Smooth muscle cell (in vitro differentiated cells): ENCODE measurements around the gene PAQR5. TPM values are rescaled to one million over a fixed set of nuclear protein-coding genes. Genes with fewer than 3 reads are reported as not detected.

Source experiments
- DNase-seq: peaks from one replicate; lab custom pipeline; 2025; ENCODE audit not compliant: unreplicated experiment; lab: John Stamatoyannopoulos, UW
- H2AFZ ChIP-seq: fragments of 200-600 bp; sonication (generic); 2 replicates; pipeline ENCODE4 v1.6.0; 2016; ENCODE audit warnings: antibody characterized with exemption, low read depth, mild to moderate bottlenecking
- H3F3A ChIP-seq: fragments of 200-600 bp; sonication (generic); 2 replicates; pipeline ENCODE4 v1.6.0; 2017; ENCODE audit warnings: antibody characterized with exemption, low read depth
- H3K27ac ChIP-seq: fragments of 200-600 bp; sonication (generic); 2 replicates; pipeline ENCODE4 v1.5.1; 2016; ENCODE audit warnings: low read depth, mild to moderate bottlenecking
- H3K27me3 ChIP-seq: fragments of 200-600 bp; sonication (generic); 2 replicates; pipeline ENCODE4 v1.6.1; 2016; ENCODE audit warnings: low read depth, mild to moderate bottlenecking
- H3K36me3 ChIP-seq: fragments of 200-600 bp; sonication (generic); 2 replicates; pipeline ENCODE4 v1.5.1; 2016; ENCODE audit warnings: low read depth
- H3K4me1 ChIP-seq: fragments of 200-600 bp; sonication (generic); 2 replicates; pipeline ENCODE4 v1.5.1; 2016; ENCODE audit warnings: low read depth
- H3K4me2 ChIP-seq: fragments of 200-600 bp; sonication (generic); 2 replicates; pipeline ENCODE4 v1.6.0; 2016; ENCODE audit warnings: mild to moderate bottlenecking
- H3K4me3 ChIP-seq: fragments of 200-600 bp; sonication (generic); 2 replicates; pipeline ENCODE4 v1.5.1; 2016; ENCODE audit warnings: mild to moderate bottlenecking
- H3K79me2 ChIP-seq: fragments of 200-600 bp; sonication (generic); 2 replicates; pipeline ENCODE4 v1.6.0; 2016; ENCODE audit warnings: low read depth, mild to moderate bottlenecking
- H3K9ac ChIP-seq: fragments of 200-600 bp; sonication (generic); 2 replicates; pipeline ENCODE4 v1.6.0; 2016; ENCODE audit warnings: low read depth
- H3K9me3 ChIP-seq: fragments of 200-600 bp; sonication (generic); replicated peaks from 2 replicates; pipeline ENCODE4 v1.5.1; 2016; ENCODE audit warnings: low read depth
- H4K20me1 ChIP-seq: fragments of 200-600 bp; sonication (generic); 2 replicates; pipeline ENCODE4 v1.6.0; 2016; ENCODE audit warnings: low read depth
- WGBS: methylation state at CpG from one replicate; pipeline ENCODE4 v1.1.7; 2016; ENCODE audit warnings: low lambda C conversion rate; 5-methylcytosine and 5-hydroxymethylcytosine counted together
- polyA plus RNA-seq: library from polyadenylated mRNA; unstranded; fragments of >200 nt; fragmentation: Nextera tagmentation; extraction: Ambion mirVana; gene quantifications from 2 replicates; pipeline ENCODE4 v1.2.1, GENCODE V29; 2016
- total RNA-seq: library from RNA; depleted of rRNA; stranded (reverse); fragments of >200 nt; gene quantifications from 2 replicates; pipeline ENCODE4 v1.2.3, GENCODE V29; 2014
- TF ChIP-seq, protein P1 (sequence below): fragments of 200-600 bp; sonication (generic); IDR thresholded peaks from 2 replicates; pipeline ENCODE4 v1.5.1; 2017; ENCODE audit warnings: borderline replicate concordance, mild to moderate bottlenecking, antibody characterized with exemption; ENCODE audit not compliant: insufficient read depth, poor library complexity, severe bottlenecking

Gene PAQR5
- total and polyA plus RNA-seq, 2 experiments from 2014 or later, result 1.5 to 1.6 TPM

GRCh38 chr15:69450968-69451695 lies 152.4 kb downstream of the PAQR5 start:
- no peak overlapping the region for H3K9ac ChIP-seq
- H3F3A ChIP-seq, result peaks cover 35% of the 10 kb centered on the region
- H4K20me1 ChIP-seq, result peaks cover 34% of the 10 kb centered on the region
- H3K9me3 ChIP-seq, result no peaks in the 10 kb centered on the region
- no peaks in the 10 kb centered on the region for H3K36me3 ChIP-seq
- H3K4me3 ChIP-seq, result peak overlapping the region; percentile 82
- peaks cover 17% of the 10 kb centered on the region for H3K4me1 ChIP-seq
- peak overlapping the region; percentile 70 for H3K27ac ChIP-seq
- 95% methylated on average over 12 of the region's 12 CpGs for WGBS
- no peak for DNase-seq
- H3K4me2 ChIP-seq, result peak overlapping the region; percentile 88
- H2AFZ ChIP-seq, result no peak overlapping the region
- no peaks in the 10 kb centered on the region for H3K27me3 ChIP-seq
- peaks cover 30% of the 10 kb centered on the region for H3K79me2 ChIP-seq
- TF ChIP-seq, protein P1, sequence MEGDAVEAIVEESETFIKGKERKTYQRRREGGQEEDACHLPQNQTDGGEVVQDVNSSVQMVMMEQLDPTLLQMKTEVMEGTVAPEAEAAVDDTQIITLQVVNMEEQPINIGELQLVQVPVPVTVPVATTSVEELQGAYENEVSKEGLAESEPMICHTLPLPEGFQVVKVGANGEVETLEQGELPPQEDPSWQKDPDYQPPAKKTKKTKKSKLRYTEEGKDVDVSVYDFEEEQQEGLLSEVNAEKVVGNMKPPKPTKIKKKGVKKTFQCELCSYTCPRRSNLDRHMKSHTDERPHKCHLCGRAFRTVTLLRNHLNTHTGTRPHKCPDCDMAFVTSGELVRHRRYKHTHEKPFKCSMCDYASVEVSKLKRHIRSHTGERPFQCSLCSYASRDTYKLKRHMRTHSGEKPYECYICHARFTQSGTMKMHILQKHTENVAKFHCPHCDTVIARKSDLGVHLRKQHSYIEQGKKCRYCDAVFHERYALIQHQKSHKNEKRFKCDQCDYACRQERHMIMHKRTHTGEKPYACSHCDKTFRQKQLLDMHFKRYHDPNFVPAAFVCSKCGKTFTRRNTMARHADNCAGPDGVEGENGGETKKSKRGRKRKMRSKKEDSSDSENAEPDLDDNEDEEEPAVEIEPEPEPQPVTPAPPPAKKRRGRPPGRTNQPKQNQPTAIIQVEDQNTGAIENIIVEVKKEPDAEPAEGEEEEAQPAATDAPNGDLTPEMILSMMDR, result no peak

DNA sequence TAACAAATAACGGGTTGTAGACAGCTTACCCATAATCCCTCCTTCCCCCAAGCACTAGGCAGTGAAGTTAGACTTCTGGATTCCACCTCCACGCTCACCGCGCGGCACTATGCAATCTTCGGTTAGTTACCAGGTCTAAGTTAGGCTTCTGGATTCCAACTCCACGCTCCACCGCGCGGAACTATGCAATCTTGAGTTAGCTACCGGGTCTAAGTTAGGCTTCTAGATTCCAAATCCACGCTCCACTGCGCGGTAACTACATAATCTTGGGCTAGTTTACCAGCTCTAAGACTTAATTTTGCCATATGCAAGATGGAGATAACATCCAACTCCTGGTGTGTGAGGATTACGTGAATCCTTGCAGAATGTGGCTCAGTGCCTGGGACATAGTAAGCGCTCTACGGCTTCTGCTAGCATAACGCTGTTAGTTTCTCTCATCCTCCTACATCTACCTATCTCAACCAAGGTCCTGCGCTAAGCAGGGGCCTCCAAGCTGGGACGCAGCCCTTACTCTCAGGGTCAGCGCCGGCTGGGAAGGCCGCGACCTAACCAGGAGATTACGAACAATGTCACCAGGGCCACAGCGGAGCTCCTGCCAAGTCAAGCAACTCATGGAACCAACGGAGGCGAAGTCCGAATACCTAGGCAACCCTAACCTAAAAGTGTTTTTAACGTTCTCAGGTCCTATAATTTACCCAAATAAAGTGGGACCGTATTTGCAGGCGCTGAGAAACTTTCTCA lies 153.4 kb downstream of the PAQR5 start:
- H3K9me3 ChIP-seq, result no peaks in the 10 kb centered on the region
- peak overlapping the region; percentile 88 for H3K4me2 ChIP-seq
- peaks cover 17% of the 10 kb centered on the region for H3K4me1 ChIP-seq
- peak overlapping the region; percentile 70 for H3K27ac ChIP-seq
- DNase-seq, result no peak
- H2AFZ ChIP-seq, result peak overlapping the region; percentile 93
- H3F3A ChIP-seq, result peaks cover 35% of the 10 kb centered on the region
- no peaks in the 10 kb centered on the region for H3K27me3 ChIP-seq
- peaks cover 30% of the 10 kb centered on the region for H3K79me2 ChIP-seq
- no peaks in the 10 kb centered on the region for H3K36me3 ChIP-seq
- peaks cover 42% of the 10 kb centered on the region for H4K20me1 ChIP-seq
- H3K4me3 ChIP-seq, result peak overlapping the region; percentile 82
- 5% methylated on average over 32 of the region's 32 CpGs for WGBS
- H3K9ac ChIP-seq, result peak overlapping the region; percentile 92
- TF ChIP-seq, protein P1, result no peak

- peaks cover 30% of the 10 kb centered on the region for H3K79me2 ChIP-seq
- WGBS, result 1% methylated on average over 68 of the region's 77 CpGs
Observed at GRCh38 chr15:69452692-69453521, 154.2 kb downstream of the PAQR5 start, which contains the start of gene RPLP1. Gene RPLP1 (plus strand): TSS chr15:69452818. CDS start chr15:69452949, 131 bp downstream.

More at GRCh38 chr15:69452692-69453521, 154.2 kb downstream of the PAQR5 start, which contains the start of gene RPLP1:
- peaks cover 46% of the 10 kb centered on the region for H4K20me1 ChIP-seq
- peaks cover 17% of the 10 kb centered on the region for H3K4me1 ChIP-seq
- TF ChIP-seq, protein P1, result no peak
- peak within 1 kb of the TSS; percentile 82 for H3K4me3 ChIP-seq
- H3K4me2 ChIP-seq, result peak within 1 kb of the TSS; percentile 88
- peak; percentile 83 for DNase-seq
- peak within 1 kb of the TSS; percentile 87 for H3K27ac ChIP-seq
- H3K36me3 ChIP-seq, result no peaks in the 10 kb centered on the region
- peaks cover 35% of the 10 kb centered on the region for H3F3A ChIP-seq
- peak within 1 kb of the TSS; percentile 92 for H3K9ac ChIP-seq
- H2AFZ ChIP-seq, result peak within 1 kb of the TSS; percentile 93
- H3K27me3 ChIP-seq, result no peaks in the 10 kb centered on the region
- no peaks in the 10 kb centered on the region for H3K9me3 ChIP-seq
